Measurements from ENCODE around the gene EOMES. TPM values are rescaled to one million over a fixed set of nuclear protein-coding genes. Genes with fewer than 3 reads are reported as not detected.
A peak's percentile ranks its signal among the peaks of the same experiment; 100 is the strongest.
"Not testable (repeated sequence)": the region's sequence is repeated elsewhere in the genome, so short reads cannot be mapped to it uniquely, and the experiment has no call there.

Gene EOMES
- under 1 TPM; 0.50 to 0.97 TPM for total RNA-seq

GRCh38 chr3:27721717-27722564 is at the start of gene EOMES:
TSS of gene EOMES (minus strand) at chr3:27722323. CDS start at chr3:27722294, 29 bp downstream.
- Mint-ChIP-seq H3K27me3 (peaks cover 63% of the 10 kb centered on the region), H3K4me3 (peak within 1 kb of the TSS; percentile 81), H3K27ac (no peak within 1 kb of the TSS), H3K4me1 (peaks cover 37% of the 10 kb centered on the region), H3K36me3 (no peaks in the 10 kb centered on the region), H3K9me3 (no peaks in the 10 kb centered on the region)
- peak; percentile 77 for DNase-seq

GRCh38 chr3:27770384-27770783 is 48.3 kb upstream of the EOMES start:
- H3K27ac Mint-ChIP-seq, H3K36me3 Mint-ChIP-seq, H3K9me3 Mint-ChIP-seq, H3K4me3 Mint-ChIP-seq, DNase-seq, H3K27me3 Mint-ChIP-seq: not testable (repeated sequence)
- peaks cover 10% of the 10 kb centered on the region for H3K4me1 Mint-ChIP-seq

GRCh38 chr3:27767000-27767399 is 44.9 kb upstream of the EOMES start:
- no peak for DNase-seq
- Mint-ChIP-seq H3K4me1 (peaks cover 10% of the 10 kb centered on the region), H3K4me3 (no peak overlapping the region), H3K27ac (no peak overlapping the region), H3K27me3 (no peaks in the 10 kb centered on the region), H3K9me3 (no peaks in the 10 kb centered on the region), H3K36me3 (no peaks in the 10 kb centered on the region)

GRCh38 chr3:27758083-27758482 is 36.0 kb upstream of the EOMES start:
- peaks cover 1% of the 10 kb centered on the region for H3K9me3 Mint-ChIP-seq
- H3K27me3 Mint-ChIP-seq = no peaks in the 10 kb centered on the region
- H3K4me1 Mint-ChIP-seq = peaks cover 5% of the 10 kb centered on the region
- H3K27ac Mint-ChIP-seq = no peak overlapping the region
- DNase-seq = peak; percentile 7
- no peak overlapping the region for H3K4me3 Mint-ChIP-seq
- H3K36me3 Mint-ChIP-seq = no peaks in the 10 kb centered on the region

- Mint-ChIP-seq H3K4me1 (peaks cover 10% of the 10 kb centered on the region), H3K36me3 (peaks cover 4% of the 10 kb centered on the region), H3K27me3 (no peaks in the 10 kb centered on the region), H3K9me3 (peaks cover 2% of the 10 kb centered on the region), H3K27ac (no peak overlapping the region), H3K4me3 (no peak overlapping the region)
- no peak for DNase-seq
These were observed 34.8 kb upstream of the EOMES start for GRCh38 chr3:27756877-27757276.

GRCh38 chr3:27752926-27753325 is 30.8 kb upstream of the EOMES start:
- peaks cover 10% of the 10 kb centered on the region for H3K4me1 Mint-ChIP-seq
- H3K4me3 Mint-ChIP-seq = no peak overlapping the region

GRCh38 chr3:27749643-27750042 is 27.5 kb upstream of the EOMES start:
- no peak for DNase-seq
- Mint-ChIP-seq H3K4me3 (no peak overlapping the region), H3K9me3 (peaks cover 3% of the 10 kb centered on the region), H3K4me1 (peaks cover 10% of the 10 kb centered on the region), H3K36me3 (peaks cover 10% of the 10 kb centered on the region), H3K27ac (no peak overlapping the region), H3K27me3 (no peaks in the 10 kb centered on the region)

More at GRCh38 chr3:27752926-27753325, 30.8 kb upstream of the EOMES start:
- H3K9me3 Mint-ChIP-seq = peaks cover 3% of the 10 kb centered on the region
- peaks cover 10% of the 10 kb centered on the region for H3K36me3 Mint-ChIP-seq
- no peak for DNase-seq
- H3K27ac Mint-ChIP-seq = peak overlapping the region; percentile 69
- H3K27me3 Mint-ChIP-seq = no peaks in the 10 kb centered on the region

- Mint-ChIP-seq H3K9me3 (peaks cover 6% of the 10 kb centered on the region), H3K36me3 (peaks cover 7% of the 10 kb centered on the region), H3K27ac (no peak overlapping the region), H3K4me1 (peaks cover 5% of the 10 kb centered on the region), H3K27me3 (no peaks in the 10 kb centered on the region), H3K4me3 (no peak overlapping the region)
- no peak for DNase-seq
These were observed 24.7 kb upstream of the EOMES start for GRCh38 chr3:27746838-27747237.

- no peaks in the 10 kb centered on the region for H3K4me1 Mint-ChIP-seq
- H3K27me3 Mint-ChIP-seq = no peaks in the 10 kb centered on the region
- H3K9me3 Mint-ChIP-seq = peaks cover 4% of the 10 kb centered on the region
- DNase-seq = no peak
- H3K4me3 Mint-ChIP-seq = no peak overlapping the region
- no peak overlapping the region for H3K27ac Mint-ChIP-seq
- H3K36me3 Mint-ChIP-seq = peaks cover 1% of the 10 kb centered on the region
These were observed 18.7 kb upstream of the EOMES start for GRCh38 chr3:27740854-27741253.

- no peak for DNase-seq
- H3K27me3 Mint-ChIP-seq = peaks cover under 1% of the 10 kb centered on the region
- no peaks in the 10 kb centered on the region for H3K4me1 Mint-ChIP-seq
- no peak overlapping the region for H3K27ac Mint-ChIP-seq
- H3K36me3 Mint-ChIP-seq = no peaks in the 10 kb centered on the region
- H3K9me3 Mint-ChIP-seq = no peaks in the 10 kb centered on the region
- H3K4me3 Mint-ChIP-seq = no peak overlapping the region
These were observed 15.0 kb upstream of the EOMES start for GRCh38 chr3:27737091-27737490.

GRCh38 chr3:27730774-27731659 is 8.9 kb upstream of the EOMES start:
- Mint-ChIP-seq H3K36me3 (no peaks in the 10 kb centered on the region), H3K27me3 (peaks cover 61% of the 10 kb centered on the region), H3K9me3 (no peaks in the 10 kb centered on the region), H3K4me1 (peaks cover 34% of the 10 kb centered on the region), H3K4me3 (peak overlapping the region; percentile 70), H3K27ac (no peak overlapping the region)
- DNase-seq = no peak

- Mint-ChIP-seq H3K4me1 (peaks cover 34% of the 10 kb centered on the region), H3K36me3 (no peaks in the 10 kb centered on the region), H3K27me3 (peaks cover 68% of the 10 kb centered on the region), H3K9me3 (no peaks in the 10 kb centered on the region), H3K27ac (no peak overlapping the region), H3K4me3 (peak overlapping the region; percentile 70)
- DNase-seq = no peak
These were observed 7.9 kb upstream of the EOMES start for GRCh38 chr3:27729748-27730611.

GRCh38 chr3:27729325-27729724 is 7.2 kb upstream of the EOMES start:
- peaks cover 37% of the 10 kb centered on the region for H3K4me1 Mint-ChIP-seq
- H3K4me3 Mint-ChIP-seq = peak overlapping the region; percentile 70
- H3K27ac Mint-ChIP-seq = no peak overlapping the region
- H3K27me3 Mint-ChIP-seq = peaks cover 75% of the 10 kb centered on the region
- no peaks in the 10 kb centered on the region for H3K36me3 Mint-ChIP-seq
- no peak for DNase-seq
- no peaks in the 10 kb centered on the region for H3K9me3 Mint-ChIP-seq

GRCh38 chr3:27728195-27729087 is 6.3 kb upstream of the EOMES start:
- H3K27ac Mint-ChIP-seq = no peak overlapping the region
- peak overlapping the region; percentile 63 for H3K4me3 Mint-ChIP-seq
- peaks cover 84% of the 10 kb centered on the region for H3K27me3 Mint-ChIP-seq
- H3K9me3 Mint-ChIP-seq = no peaks in the 10 kb centered on the region
- H3K36me3 Mint-ChIP-seq = no peaks in the 10 kb centered on the region
- no peak for DNase-seq
- H3K4me1 Mint-ChIP-seq = peaks cover 46% of the 10 kb centered on the region
